GM23338 (cell line): Measurements from ENCODE around the gene NPHP3. TPM values are rescaled to one million over a fixed set of nuclear protein-coding genes. Genes with fewer than 3 reads are reported as not detected.

Source experiments
- ATAC-seq: fragments of 200-7000 bp; cut with Tn5 transposase; 3 replicates; pipeline ENCODE4 v1.9.1; 2020
- DNase-seq: peaks from one replicate; pipeline ENCODE4 v3.0.0-alpha.2; 2015; ENCODE audit warnings: low spot score
- H2AFZ ChIP-seq: fragments of 200-600 bp; sonication (generic); 2 replicates; pipeline ENCODE4 v1.8.0; 2016; ENCODE audit warnings: antibody characterized with exemption, mild to moderate bottlenecking, moderate library complexity
- H3F3A ChIP-seq: fragments of 200-600 bp; sonication (generic); replicated peaks from 2 replicates; pipeline ENCODE4 v1.8.0; 2017; ENCODE audit warnings: antibody characterized with exemption, mixed run types, low read depth
- H3K27ac ChIP-seq: fragments of 200-600 bp; sonication (generic); 2 replicates; pipeline ENCODE4 v1.6.1; 2016; ENCODE audit warnings: low read depth
- H3K27me3 ChIP-seq: fragments of 200-600 bp; sonication (generic); 2 replicates; pipeline ENCODE4 v1.8.0; 2016; ENCODE audit warnings: mild to moderate bottlenecking, mixed run types, moderate library complexity; ENCODE audit not compliant: insufficient read depth
- H3K36me3 ChIP-seq: fragments of 200-600 bp; sonication (generic); 2 replicates; pipeline ENCODE4 v1.8.0; 2016; ENCODE audit warnings: mild to moderate bottlenecking; ENCODE audit not compliant: insufficient read depth
- H3K4me1 ChIP-seq: fragments of 200-600 bp; sonication (generic); 2 replicates; pipeline ENCODE4 v1.8.0; 2016; ENCODE audit warnings: mild to moderate bottlenecking, moderate library complexity; ENCODE audit not compliant: insufficient read depth
- H3K4me2 ChIP-seq: fragments of 200-600 bp; sonication (generic); 2 replicates; pipeline ENCODE4 v1.7.1; 2017; ENCODE audit warnings: mixed run types
- H3K4me3 ChIP-seq: fragments of 200-600 bp; sonication (generic); 2 replicates; pipeline ENCODE4 v1.6.1; 2016; ENCODE audit warnings: mixed run types
- H3K79me2 ChIP-seq: fragments of 200-600 bp; sonication (generic); replicated peaks from 2 replicates; pipeline ENCODE4 v1.8.0; 2017; ENCODE audit warnings: mild to moderate bottlenecking; ENCODE audit not compliant: insufficient read depth
- H3K9me2 ChIP-seq: fragments of 200-600 bp; sonication (generic); 2 replicates; pipeline ENCODE4 v1.8.0; 2017; ENCODE audit not compliant: insufficient read depth
- H4K20me1 ChIP-seq: fragments of 200-600 bp; sonication (generic); replicated peaks from 2 replicates; pipeline ENCODE4 v1.8.0; 2017; ENCODE audit warnings: mild to moderate bottlenecking; ENCODE audit not compliant: insufficient read depth
- H3K27ac Mint-ChIP-seq: 2 replicates; pipeline ENCODE4 v1.8.0; 2020; ENCODE audit warnings: inconsistent platforms, mild to moderate bottlenecking, moderate library complexity, mixed read lengths
- H3K27me3 Mint-ChIP-seq: 3 replicates; pipeline ENCODE4 v1.8.0; 2022; ENCODE audit warnings: low read depth, mild to moderate bottlenecking, moderate library complexity, mixed read lengths, inconsistent platforms; ENCODE audit not compliant: insufficient read depth, poor library complexity
- H3K36me3 Mint-ChIP-seq: 3 replicates; pipeline ENCODE4 v1.8.0; 2021; ENCODE audit warnings: low read depth, mild to moderate bottlenecking, inconsistent platforms, moderate library complexity, mixed read lengths
- H3K4me1 Mint-ChIP-seq: 3 replicates; pipeline ENCODE4 v1.8.0; 2020; ENCODE audit warnings: mild to moderate bottlenecking, inconsistent platforms, mixed read lengths
- H3K4me3 Mint-ChIP-seq: 3 replicates; pipeline ENCODE4 v1.8.0; 2021; ENCODE audit warnings: moderate library complexity, mild to moderate bottlenecking, inconsistent platforms, mixed read lengths
- H3K9me3 Mint-ChIP-seq: 3 replicates; pipeline ENCODE4 v1.8.0; 2020; ENCODE audit warnings: moderate library complexity, mild to moderate bottlenecking, inconsistent platforms, mixed read lengths
- JUNB ChIP-seq: IDR thresholded peaks from one replicate; pipeline ENCODE4 v1.6.1; 2016; ENCODE audit warnings: antibody characterized with exemption; ENCODE audit not compliant: unreplicated experiment
- NANOG ChIP-seq: IDR thresholded peaks from 2 replicates; pipeline ENCODE4 v1.6.1; 2016; ENCODE audit warnings: antibody characterized with exemption, borderline replicate concordance
- POLR2AphosphoS5 ChIP-seq: IDR thresholded peaks from 2 replicates; pipeline ENCODE4 v1.6.1; 2016; ENCODE audit warnings: antibody characterized with exemption, low read depth
- ZNF331 ChIP-seq: fragments of 250-450 bp; sonication (Bioruptor Pico); IDR thresholded peaks from 2 replicates; pipeline ENCODE4 v1.5.0; 2020; ENCODE audit warnings: low read depth, mild to moderate bottlenecking, moderate library complexity
- polyA plus RNA-seq: library from polyadenylated mRNA; unstranded; fragments of >200 nt; fragmentation: Nextera tagmentation; extraction: Ambion mirVana; gene quantifications from 2 replicates; pipeline ENCODE4 v1.2.1, GENCODE V29; 2016
- total RNA-seq: library from RNA; depleted of rRNA; stranded (reverse); fragments of >200 nt; shearing (Covaris generic); gene quantifications from 2 replicates; pipeline ENCODE4 v1.2.3, GENCODE V29; 2014
- TF ChIP-seq, protein P1 (sequence below), 2 experiments: fragments of 200-600 bp in 1 of 2; sonication (generic) in 1 of 2; conservative IDR thresholded peaks; 2 replicates each; pipeline versions ENCODE4 v1.5.1 to v1.6.1; 2016 to 2017; ENCODE audit warnings: antibody characterized with exemption in 2 of 2, low read depth in 2 of 2, mild to moderate bottlenecking in 2 of 2, moderate library complexity in 1 of 2
- TF ChIP-seq, protein P2 (sequence below): IDR thresholded peaks from one replicate; pipeline ENCODE4 v1.6.1; 2018; ENCODE audit warnings: antibody characterized with exemption; ENCODE audit not compliant: unreplicated experiment
- TF ChIP-seq, protein P3 (sequence below): fragments of 250-450 bp; sonication (Bioruptor Pico); IDR thresholded peaks from 2 replicates; pipeline ENCODE4 v1.5.0; 2020; ENCODE audit warnings: mild to moderate bottlenecking, moderate library complexity

NPHP3 gene
- total and polyA plus RNA-seq, 2 experiments from 2014 or later, result 8.4 to 12.0 TPM

DNA sequence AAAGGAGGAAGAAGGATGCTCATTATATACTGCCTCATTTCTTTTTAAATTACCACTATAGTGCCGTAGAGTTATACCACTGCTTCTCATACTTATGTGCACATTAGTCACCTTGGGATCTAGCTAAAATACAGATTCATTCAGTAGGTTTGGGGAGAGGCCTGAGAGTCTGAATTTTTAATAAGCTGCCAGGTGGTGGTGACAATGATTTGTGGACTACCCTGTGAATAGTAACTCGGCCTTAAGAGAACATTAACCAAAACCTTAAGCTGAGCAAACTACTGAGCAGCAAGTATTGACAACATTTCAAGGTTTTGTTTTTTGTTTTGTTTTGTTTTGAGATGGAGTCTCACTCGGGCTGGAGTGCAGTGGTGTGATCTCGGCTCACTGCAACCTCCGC, 42.3 kb downstream of the NPHP3 start:
- H3K4me1 ChIP-seq, result no peaks in the 10 kb centered on the region
- no peaks in the 10 kb centered on the region for H3K9me3 Mint-ChIP-seq
- ATAC-seq, result no peak

DNA sequence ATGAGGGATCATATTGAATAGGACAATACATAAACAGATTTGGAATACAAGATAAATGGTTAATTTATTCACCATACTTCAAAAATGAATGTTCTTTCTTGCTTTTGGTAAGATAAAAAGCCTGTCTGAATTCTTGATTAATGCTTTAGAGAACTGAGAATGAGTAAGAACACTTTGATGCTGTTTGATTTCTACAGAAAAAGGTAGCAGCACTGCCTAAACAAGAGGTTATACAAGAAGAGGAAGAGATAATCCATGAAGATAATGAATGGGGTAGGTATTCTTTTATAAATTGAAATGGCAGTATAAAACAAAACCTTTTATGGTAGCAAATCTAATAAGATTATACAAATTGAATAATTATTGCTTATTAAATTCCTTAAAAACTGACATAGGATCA, 46.8 kb downstream of the NPHP3 start:
- peaks cover 45% of the 10 kb centered on the region; the same call in 2 of the 3 replicates for H3K36me3 Mint-ChIP-seq
- no peak overlapping the region for H3K4me2 ChIP-seq
- no peak overlapping the region for H3K4me3 Mint-ChIP-seq
- no peaks in the 10 kb centered on the region for H3K4me1 ChIP-seq
- no peaks in the 10 kb centered on the region; the same call in 1 of the 2 replicates for H4K20me1 ChIP-seq
- peaks cover 15% of the 10 kb centered on the region; the same call in 1 of the 2 replicates for H3K36me3 ChIP-seq
- no peak overlapping the region for H3K4me3 ChIP-seq
- H3K27me3 Mint-ChIP-seq, result no peaks in the 10 kb centered on the region
- H3K27ac ChIP-seq, result no peak overlapping the region
- no peaks in the 10 kb centered on the region for H3K9me2 ChIP-seq
- H3K9me3 Mint-ChIP-seq, result no peaks in the 10 kb centered on the region
- DNase-seq (no peak), ATAC-seq (no peak)
- TF ChIP-seq, protein P1, sequence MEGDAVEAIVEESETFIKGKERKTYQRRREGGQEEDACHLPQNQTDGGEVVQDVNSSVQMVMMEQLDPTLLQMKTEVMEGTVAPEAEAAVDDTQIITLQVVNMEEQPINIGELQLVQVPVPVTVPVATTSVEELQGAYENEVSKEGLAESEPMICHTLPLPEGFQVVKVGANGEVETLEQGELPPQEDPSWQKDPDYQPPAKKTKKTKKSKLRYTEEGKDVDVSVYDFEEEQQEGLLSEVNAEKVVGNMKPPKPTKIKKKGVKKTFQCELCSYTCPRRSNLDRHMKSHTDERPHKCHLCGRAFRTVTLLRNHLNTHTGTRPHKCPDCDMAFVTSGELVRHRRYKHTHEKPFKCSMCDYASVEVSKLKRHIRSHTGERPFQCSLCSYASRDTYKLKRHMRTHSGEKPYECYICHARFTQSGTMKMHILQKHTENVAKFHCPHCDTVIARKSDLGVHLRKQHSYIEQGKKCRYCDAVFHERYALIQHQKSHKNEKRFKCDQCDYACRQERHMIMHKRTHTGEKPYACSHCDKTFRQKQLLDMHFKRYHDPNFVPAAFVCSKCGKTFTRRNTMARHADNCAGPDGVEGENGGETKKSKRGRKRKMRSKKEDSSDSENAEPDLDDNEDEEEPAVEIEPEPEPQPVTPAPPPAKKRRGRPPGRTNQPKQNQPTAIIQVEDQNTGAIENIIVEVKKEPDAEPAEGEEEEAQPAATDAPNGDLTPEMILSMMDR (conservative IDR thresholded peaks at IDR 0.05; ENCODE audit: low read depth in 2 of 2), result no peak
- TF ChIP-seq NANOG, result no peak
- no peak for TF ChIP-seq JUNB
- TF ChIP-seq, protein P2, sequence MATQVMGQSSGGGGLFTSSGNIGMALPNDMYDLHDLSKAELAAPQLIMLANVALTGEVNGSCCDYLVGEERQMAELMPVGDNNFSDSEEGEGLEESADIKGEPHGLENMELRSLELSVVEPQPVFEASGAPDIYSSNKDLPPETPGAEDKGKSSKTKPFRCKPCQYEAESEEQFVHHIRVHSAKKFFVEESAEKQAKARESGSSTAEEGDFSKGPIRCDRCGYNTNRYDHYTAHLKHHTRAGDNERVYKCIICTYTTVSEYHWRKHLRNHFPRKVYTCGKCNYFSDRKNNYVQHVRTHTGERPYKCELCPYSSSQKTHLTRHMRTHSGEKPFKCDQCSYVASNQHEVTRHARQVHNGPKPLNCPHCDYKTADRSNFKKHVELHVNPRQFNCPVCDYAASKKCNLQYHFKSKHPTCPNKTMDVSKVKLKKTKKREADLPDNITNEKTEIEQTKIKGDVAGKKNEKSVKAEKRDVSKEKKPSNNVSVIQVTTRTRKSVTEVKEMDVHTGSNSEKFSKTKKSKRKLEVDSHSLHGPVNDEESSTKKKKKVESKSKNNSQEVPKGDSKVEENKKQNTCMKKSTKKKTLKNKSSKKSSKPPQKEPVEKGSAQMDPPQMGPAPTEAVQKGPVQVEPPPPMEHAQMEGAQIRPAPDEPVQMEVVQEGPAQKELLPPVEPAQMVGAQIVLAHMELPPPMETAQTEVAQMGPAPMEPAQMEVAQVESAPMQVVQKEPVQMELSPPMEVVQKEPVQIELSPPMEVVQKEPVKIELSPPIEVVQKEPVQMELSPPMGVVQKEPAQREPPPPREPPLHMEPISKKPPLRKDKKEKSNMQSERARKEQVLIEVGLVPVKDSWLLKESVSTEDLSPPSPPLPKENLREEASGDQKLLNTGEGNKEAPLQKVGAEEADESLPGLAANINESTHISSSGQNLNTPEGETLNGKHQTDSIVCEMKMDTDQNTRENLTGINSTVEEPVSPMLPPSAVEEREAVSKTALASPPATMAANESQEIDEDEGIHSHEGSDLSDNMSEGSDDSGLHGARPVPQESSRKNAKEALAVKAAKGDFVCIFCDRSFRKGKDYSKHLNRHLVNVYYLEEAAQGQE, result no peak
- no peak for TF ChIP-seq ZNF331 (CRISPR knock-in tag)
- TF ChIP-seq, protein P3, sequence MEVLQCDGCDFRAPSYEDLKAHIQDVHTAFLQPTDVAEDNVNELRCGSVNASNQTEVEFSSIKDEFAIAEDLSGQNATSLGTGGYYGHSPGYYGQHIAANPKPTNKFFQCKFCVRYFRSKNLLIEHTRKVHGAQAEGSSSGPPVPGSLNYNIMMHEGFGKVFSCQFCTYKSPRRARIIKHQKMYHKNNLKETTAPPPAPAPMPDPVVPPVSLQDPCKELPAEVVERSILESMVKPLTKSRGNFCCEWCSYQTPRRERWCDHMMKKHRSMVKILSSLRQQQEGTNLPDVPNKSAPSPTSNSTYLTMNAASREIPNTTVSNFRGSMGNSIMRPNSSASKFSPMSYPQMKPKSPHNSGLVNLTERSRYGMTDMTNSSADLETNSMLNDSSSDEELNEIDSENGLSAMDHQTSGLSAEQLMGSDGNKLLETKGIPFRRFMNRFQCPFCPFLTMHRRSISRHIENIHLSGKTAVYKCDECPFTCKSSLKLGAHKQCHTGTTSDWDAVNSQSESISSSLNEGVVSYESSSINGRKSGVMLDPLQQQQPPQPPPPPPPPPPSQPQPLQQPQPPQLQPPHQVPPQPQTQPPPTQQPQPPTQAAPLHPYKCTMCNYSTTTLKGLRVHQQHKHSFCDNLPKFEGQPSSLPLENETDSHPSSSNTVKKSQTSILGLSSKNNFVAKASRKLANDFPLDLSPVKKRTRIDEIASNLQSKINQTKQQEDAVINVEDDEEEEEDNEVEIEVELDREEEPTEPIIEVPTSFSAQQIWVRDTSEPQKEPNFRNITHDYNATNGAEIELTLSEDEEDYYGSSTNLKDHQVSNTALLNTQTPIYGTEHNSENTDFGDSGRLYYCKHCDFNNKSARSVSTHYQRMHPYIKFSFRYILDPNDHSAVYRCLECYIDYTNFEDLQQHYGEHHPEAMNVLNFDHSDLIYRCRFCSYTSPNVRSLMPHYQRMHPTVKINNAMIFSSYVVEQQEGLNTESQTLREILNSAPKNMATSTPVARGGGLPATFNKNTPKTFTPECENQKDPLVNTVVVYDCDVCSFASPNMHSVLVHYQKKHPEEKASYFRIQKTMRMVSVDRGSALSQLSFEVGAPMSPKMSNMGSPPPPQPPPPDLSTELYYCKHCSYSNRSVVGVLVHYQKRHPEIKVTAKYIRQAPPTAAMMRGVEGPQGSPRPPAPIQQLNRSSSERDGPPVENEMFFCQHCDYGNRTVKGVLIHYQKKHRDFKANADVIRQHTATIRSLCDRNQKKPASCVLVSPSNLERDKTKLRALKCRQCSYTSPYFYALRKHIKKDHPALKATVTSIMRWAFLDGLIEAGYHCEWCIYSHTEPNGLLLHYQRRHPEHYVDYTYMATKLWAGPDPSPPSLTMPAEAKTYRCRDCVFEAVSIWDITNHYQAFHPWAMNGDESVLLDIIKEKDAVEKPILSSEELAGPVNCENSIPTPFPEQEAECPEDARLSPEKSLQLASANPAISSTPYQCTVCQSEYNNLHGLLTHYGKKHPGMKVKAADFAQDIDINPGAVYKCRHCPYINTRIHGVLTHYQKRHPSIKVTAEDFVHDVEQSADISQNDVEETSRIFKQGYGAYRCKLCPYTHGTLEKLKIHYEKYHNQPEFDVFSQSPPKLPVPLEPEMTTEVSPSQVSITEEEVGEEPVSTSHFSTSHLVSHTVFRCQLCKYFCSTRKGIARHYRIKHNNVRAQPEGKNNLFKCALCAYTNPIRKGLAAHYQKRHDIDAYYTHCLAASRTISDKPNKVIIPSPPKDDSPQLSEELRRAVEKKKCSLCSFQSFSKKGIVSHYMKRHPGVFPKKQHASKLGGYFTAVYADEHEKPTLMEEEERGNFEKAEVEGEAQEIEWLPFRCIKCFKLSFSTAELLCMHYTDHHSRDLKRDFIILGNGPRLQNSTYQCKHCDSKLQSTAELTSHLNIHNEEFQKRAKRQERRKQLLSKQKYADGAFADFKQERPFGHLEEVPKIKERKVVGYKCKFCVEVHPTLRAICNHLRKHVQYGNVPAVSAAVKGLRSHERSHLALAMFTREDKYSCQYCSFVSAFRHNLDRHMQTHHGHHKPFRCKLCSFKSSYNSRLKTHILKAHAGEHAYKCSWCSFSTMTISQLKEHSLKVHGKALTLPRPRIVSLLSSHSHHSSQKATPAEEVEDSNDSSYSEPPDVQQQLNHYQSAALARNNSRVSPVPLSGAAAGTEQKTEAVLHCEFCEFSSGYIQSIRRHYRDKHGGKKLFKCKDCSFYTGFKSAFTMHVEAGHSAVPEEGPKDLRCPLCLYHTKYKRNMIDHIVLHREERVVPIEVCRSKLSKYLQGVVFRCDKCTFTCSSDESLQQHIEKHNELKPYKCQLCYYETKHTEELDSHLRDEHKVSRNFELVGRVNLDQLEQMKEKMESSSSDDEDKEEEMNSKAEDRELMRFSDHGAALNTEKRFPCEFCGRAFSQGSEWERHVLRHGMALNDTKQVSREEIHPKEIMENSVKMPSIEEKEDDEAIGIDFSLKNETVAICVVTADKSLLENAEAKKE (CRISPR knock-in tag), result no peak
- TF ChIP-seq POLR2AphosphoS5, result no peak
- no peaks in the 10 kb centered on the region for H3K79me2 ChIP-seq
- no peaks in the 10 kb centered on the region for H3K27me3 ChIP-seq
- H3K4me1 Mint-ChIP-seq, result no peaks in the 10 kb centered on the region; the same call in 1 of the 3 replicates
- no peak overlapping the region for H3K27ac Mint-ChIP-seq
- no peaks in the 10 kb centered on the region for H3F3A ChIP-seq
- no peak overlapping the region for H2AFZ ChIP-seq

More for the DNA sequence above, 42.3 kb downstream of the NPHP3 start:
- Mint-ChIP-seq H3K27me3 (no peaks in the 10 kb centered on the region), H3K4me3 (no peak overlapping the region), H3K4me1 (no peaks in the 10 kb centered on the region), H3K36me3 (peaks cover 42% of the 10 kb centered on the region), H3K27ac (no peak overlapping the region)
- no peaks in the 10 kb centered on the region for H3K27me3 ChIP-seq
- H3K4me3 ChIP-seq, result no peak overlapping the region
- H2AFZ ChIP-seq, result no peak overlapping the region
- peaks cover 14% of the 10 kb centered on the region; the same call in 1 of the 2 replicates for H3K36me3 ChIP-seq
- no peak for DNase-seq
- no peak overlapping the region for H3K4me2 ChIP-seq
- H3F3A ChIP-seq, result no peaks in the 10 kb centered on the region
- no peaks in the 10 kb centered on the region for H3K9me2 ChIP-seq
- no peak for TF ChIP-seq NANOG
- H3K27ac ChIP-seq, result no peak overlapping the region
- no peaks in the 10 kb centered on the region; the same call in 1 of the 2 replicates for H4K20me1 ChIP-seq
- no peaks in the 10 kb centered on the region for H3K79me2 ChIP-seq
